ENCODE measurements around the gene PCBP3. TPM values are rescaled to one million over a fixed set of nuclear protein-coding genes. Genes with fewer than 3 reads are reported as not detected.

PCBP3 gene
- total RNA-seq, 4 donors from 2014 or later = 0.99 to 7.0 (median 2.5) TPM; not detected in 1

DNA sequence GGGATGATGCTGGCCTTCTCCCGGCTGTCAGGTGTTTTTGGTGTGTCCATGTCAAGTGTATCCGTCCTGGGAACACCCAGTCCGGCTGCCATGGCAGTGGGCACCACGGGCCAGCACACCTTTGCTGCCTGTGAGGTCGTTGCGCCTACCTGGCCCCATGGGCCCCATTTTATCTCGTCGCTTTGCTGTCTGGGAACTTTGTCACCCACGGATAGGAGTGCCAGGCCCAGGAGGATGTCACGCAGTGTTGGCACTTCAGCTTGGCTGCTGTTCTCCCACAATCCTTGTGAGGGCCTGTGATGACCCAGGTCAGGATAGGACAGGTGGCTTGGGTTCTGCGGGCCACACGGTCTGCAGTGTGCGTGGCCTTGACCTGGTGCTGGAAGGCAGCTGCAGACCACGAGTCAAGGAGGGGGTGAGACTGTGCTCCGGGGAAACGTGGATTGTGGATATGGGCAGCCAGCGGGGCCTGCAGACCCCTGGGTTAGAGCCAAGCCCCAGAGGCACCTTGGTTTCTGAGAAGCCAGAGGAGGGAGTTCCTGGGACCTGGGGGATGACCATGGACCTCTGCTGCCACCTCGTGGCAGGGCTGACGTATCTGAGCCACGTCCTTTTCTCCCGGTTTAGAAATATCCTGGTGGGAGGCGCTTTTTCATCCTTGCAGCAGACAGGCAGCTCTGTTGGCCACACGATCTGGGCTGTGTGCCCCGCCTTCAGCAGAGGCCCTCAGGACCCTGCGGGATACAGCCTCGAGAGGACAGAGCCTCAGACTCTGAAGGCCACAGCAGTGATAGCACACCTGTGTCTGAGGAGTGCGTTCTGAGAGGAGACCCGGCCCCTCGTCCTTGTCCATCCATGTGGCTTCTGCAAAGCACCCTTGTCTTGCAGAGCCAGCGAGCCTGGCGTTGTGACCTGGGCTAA, 176.9 kb downstream of the PCBP3 start:
- H3K4me3 ChIP-seq (ENCODE audit: low read depth, poor library complexity, severe bottlenecking) = no peak overlapping the region
- intact Hi-C loops (cut with DNase I; ENCODE audit: low total_unique reads) = loop anchor here (2.0 kb wide), 1 partner anchor 266 kb away; no protein-coding TSS in a partner anchor
- DNase-seq (ENCODE audit: low spot score in 2 of 2) = peak; percentile 40 to 89
- 37 to 42% methylated on average over 28 to 31 of the region's 31 CpGs for WGBS, 2 donors
- TF ChIP-seq, protein P1, sequence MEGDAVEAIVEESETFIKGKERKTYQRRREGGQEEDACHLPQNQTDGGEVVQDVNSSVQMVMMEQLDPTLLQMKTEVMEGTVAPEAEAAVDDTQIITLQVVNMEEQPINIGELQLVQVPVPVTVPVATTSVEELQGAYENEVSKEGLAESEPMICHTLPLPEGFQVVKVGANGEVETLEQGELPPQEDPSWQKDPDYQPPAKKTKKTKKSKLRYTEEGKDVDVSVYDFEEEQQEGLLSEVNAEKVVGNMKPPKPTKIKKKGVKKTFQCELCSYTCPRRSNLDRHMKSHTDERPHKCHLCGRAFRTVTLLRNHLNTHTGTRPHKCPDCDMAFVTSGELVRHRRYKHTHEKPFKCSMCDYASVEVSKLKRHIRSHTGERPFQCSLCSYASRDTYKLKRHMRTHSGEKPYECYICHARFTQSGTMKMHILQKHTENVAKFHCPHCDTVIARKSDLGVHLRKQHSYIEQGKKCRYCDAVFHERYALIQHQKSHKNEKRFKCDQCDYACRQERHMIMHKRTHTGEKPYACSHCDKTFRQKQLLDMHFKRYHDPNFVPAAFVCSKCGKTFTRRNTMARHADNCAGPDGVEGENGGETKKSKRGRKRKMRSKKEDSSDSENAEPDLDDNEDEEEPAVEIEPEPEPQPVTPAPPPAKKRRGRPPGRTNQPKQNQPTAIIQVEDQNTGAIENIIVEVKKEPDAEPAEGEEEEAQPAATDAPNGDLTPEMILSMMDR (IDR thresholded peaks at IDR 0.05) = peak in 1 of 3 donors; percentile 35
- no peak for TF ChIP-seq POLR2A (IDR thresholded peaks at IDR 0.05)

DNA sequence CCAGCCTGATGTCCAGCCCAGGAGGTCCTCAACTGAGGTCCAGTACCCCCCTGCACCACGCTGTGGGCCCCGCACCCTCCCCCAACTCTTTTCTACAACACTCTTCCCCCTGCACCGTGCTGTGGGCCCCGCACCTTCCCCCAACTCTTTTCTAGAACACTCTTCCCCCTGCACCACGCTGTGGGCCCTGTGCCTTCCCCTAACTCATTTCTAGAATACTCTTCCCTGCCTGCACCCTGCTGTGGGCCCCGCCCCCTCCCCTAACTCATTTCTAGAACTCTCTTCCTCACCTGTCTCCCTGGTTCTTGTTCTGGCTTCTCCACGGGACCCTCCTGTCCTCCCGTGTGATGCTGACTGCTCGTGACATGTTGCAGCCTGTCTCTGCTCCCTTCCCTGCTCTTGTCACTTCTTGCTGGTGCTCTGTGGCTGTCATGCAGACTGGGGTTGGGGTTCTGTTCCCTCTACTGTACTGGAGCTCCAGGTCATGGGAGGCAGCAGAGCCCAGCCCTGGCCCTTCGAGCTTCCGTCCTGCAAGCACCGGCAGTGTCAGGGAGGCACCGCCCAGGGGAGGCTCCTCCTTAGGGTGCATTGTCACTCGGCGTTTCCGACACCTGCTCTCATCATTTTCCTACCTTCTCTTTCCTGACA, 177.9 kb downstream of the PCBP3 start:
- TF ChIP-seq, protein P1 (IDR thresholded peaks at IDR 0.05) = no peak
- no peak for TF ChIP-seq POLR2A (IDR thresholded peaks at IDR 0.05)
- WGBS, 2 donors = 48 to 50% methylated on average over 16 of the region's 16 CpGs
- peak in 1 of 2 donors; percentile 71 for DNase-seq (ENCODE audit: low spot score in 2 of 2)
- intact Hi-C loops (cut with DNase I; ENCODE audit: low total_unique reads) = loop anchor here (2.0 kb wide), 1 partner anchor 267 kb away; no protein-coding TSS in a partner anchor
- no peak overlapping the region for H3K4me3 ChIP-seq (ENCODE audit: low read depth, poor library complexity, severe bottlenecking)

DNA sequence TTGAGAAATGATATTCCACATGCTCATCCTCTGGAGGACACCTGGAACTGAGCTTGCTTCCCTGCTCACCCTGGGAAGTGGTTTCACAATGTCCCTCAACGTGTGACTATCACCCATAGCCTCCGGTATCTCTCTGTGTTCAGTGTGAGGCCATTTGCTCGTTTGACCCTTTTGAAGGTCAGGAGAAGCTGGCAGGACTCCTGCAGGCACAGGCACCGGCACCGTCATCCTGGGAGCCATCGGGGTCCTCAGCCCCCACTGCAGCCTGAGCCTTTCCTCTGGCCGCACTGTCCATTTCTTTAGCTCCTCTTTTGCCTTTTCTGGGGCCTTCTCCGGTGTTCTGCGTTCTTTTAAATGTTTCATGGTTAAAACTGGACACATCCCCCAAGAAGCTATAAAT, 178.5 kb downstream of the PCBP3 start:
- intact Hi-C loops (cut with DNase I; ENCODE audit: low total_unique reads) = loop anchor here (2.0 kb wide), 1 partner anchor 267 kb away; no protein-coding TSS in a partner anchor
- TF ChIP-seq, protein P1 (IDR thresholded peaks at IDR 0.05) = no peak
- no peak for TF ChIP-seq POLR2A (IDR thresholded peaks at IDR 0.05)
- H3K4me3 ChIP-seq (ENCODE audit: low read depth, poor library complexity, severe bottlenecking) = no peak overlapping the region
- no peak for DNase-seq (ENCODE audit: low spot score in 2 of 2)
- 74 to 77% methylated on average over 9 of the region's 9 CpGs for WGBS, 2 donors

DNA sequence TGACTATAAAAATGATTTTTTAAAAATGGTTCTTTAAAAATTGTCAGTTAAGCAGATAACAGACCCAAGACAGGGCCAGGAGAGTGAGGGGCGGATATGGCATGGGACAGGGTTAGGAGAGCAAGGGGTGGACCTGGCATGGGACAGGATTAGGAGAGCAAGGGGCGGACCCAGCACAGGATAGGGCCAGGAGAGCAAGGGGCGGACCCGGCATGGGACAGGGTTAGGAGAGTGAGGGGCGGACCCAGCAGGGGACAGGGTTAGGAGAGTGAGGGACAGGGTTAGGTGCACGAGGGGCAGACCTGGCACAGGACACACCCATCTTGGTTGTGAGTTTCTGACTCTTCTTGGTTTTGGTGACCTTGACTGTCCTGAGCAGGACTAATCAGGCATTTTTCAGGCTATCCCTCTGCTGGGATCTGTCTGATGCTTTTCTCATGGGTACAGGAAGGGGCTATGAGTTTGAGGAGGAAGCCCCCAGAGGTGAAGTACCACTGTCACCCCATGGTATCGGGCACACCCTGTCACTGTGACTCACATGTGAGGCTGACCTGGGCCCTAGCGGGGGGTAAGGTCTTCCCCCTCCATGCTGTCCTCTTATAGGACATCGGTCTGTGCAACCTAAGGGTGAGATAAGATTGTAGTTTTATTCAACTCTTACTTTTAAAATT, 179.0 kb downstream of the PCBP3 start:
- TF ChIP-seq, protein P1 (IDR thresholded peaks at IDR 0.05) = no peak
- no peak for TF ChIP-seq POLR2A (IDR thresholded peaks at IDR 0.05)
- peak in 1 of 2 donors; percentile 65 for DNase-seq (ENCODE audit: low spot score in 2 of 2)
- no peak overlapping the region for H3K4me3 ChIP-seq (ENCODE audit: low read depth, poor library complexity, severe bottlenecking)
- intact Hi-C loops (cut with DNase I; ENCODE audit: low total_unique reads) = no loop called here
- WGBS, 2 donors = 78 to 79% methylated on average over 9 of the region's 9 CpGs

DNA sequence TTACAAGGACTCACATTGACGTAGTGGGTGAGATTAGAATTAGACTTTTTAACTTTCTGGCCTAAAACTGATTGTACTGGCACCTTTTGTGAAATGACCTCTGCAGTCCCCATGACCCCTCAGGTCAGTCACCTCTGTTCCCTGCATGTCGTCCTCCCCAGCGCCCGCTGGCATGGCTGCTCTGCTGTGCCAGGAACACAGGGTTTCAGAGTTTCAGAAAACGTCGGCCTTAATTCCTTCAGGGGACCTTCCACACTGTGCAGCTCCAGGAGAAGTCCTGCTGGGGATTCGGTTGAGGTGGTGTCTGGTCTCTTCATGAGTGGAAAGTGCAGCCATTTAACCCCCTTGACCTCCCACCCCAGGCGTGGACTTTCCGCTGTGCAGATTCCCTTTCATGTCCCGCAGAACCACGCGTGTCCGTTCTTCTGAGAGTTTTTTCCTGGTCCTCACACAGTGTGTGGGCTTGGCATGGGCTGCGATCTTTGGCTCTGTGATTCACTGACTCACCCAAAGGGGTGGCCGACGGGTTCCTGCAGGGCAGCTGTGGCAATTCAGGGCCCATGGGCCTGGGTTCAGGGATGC, 179.7 kb downstream of the PCBP3 start:
- DNase-seq (ENCODE audit: low spot score in 2 of 2) = peak in 1 of 2 donors; percentile 59
- H3K4me3 ChIP-seq (ENCODE audit: low read depth, poor library complexity, severe bottlenecking) = no peak overlapping the region
- intact Hi-C loops (cut with DNase I; ENCODE audit: low total_unique reads) = no loop called here
- 77 to 81% methylated on average over 16 of the region's 16 CpGs for WGBS, 2 donors
- TF ChIP-seq POLR2A (IDR thresholded peaks at IDR 0.05) = no peak
- TF ChIP-seq, protein P1 (IDR thresholded peaks at IDR 0.05) = no peak

Measured in lower leg skin (tissue), 4 donors.